Stimulated activated CD8-positive, alpha-beta memory T cell treated with anti-CD3 and anti-CD28 coated beads, Interleukin-12 subunit alpha, Interleukin-12 subunit beta, amount 100 ng/mL, for 24 hours (primary cell): ENCODE measurements around the gene SH3BP4.
"Not testable (repeated sequence)": the region's sequence is repeated elsewhere in the genome, so short reads cannot be mapped to it uniquely, and the experiment has no call there.

ENCODE experiments used
- DNase-seq: peaks from one replicate; pipeline ENCODE4 v3.0.0-alpha.2; 2020; ENCODE audit errors: extremely low read depth

Gene SH3BP4

DNA sequence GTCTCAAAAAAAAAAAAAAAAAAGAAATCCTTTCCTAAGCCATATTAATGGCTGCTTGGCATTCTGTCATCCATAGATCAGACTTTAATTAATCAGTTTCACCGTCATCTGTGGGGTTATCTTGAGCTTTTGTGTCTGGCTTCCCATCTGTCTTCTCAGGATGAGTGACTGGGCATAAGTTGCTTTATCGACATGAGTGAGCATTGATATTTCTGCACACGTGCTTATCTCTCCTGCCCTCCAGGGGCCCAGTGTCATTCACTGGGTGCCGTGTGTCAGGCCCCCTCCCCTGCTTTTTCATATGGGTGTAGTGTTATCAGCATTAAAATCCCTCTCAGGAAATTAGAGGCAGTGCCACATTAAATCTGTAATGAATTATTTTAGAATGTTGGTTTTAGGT, 65.6 kb downstream of the SH3BP4 start:
- no peak for DNase-seq

DNA sequence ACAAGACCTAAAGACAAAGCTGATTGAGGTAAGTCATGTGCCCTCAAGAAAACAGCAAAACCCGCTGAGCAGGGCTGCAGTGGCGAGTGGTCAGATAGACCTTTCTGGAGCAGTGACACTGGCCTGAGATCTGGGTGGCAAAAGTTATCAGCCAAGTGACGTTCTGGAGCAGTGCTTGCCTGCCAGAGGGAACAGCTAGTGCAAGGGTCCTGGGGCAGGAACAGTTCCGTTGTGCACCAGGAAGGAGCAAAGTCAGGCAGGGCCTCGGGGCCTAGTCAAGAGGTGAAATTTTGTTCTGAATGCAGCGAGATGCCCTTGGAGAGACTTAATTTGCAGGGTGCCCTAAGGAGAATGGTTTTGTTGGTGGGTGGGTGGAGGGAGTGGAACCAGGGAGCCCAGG, 67.0 kb downstream of the SH3BP4 start:
- DNase-seq: no peak

DNA sequence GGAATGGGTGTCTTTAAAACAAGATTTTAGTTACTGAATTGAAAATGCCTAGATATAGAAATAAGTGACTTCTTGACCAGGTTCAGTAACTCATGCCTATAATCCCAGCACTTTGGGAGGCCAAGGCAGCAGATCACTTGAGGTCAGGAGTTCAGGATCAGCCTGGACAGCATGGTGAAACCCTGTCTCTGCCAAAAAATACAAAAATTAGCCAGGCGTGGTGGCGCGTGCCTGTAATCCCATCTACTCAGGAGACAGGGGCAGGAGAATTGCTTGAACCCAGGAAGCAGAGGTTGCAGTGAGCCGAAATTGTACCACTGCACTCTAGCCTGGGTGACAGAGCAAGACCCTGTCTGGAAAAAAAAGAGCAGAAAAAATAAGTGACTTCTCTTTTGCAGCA, 68.3 kb downstream of the SH3BP4 start:
- not testable (repeated sequence) for DNase-seq

DNA sequence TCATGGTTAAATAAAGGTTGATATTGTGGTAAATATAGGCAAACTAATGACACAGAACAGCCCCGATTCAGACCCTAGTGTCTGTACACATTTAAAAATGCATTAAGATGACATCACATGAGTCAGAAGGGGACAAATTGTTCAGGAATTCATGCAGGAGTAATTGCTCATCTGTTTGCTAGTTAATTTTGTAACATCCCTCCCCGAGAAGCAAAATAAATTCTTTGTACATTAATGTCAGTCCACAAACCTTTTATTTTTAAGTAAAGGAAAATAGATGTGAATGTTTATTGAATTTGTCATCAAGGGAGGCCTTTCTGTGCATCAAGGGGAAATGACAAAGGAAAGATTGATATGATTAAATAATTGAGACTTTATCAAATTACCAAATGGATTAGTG, 69.9 kb downstream of the SH3BP4 start:
- DNase-seq: no peak

DNA sequence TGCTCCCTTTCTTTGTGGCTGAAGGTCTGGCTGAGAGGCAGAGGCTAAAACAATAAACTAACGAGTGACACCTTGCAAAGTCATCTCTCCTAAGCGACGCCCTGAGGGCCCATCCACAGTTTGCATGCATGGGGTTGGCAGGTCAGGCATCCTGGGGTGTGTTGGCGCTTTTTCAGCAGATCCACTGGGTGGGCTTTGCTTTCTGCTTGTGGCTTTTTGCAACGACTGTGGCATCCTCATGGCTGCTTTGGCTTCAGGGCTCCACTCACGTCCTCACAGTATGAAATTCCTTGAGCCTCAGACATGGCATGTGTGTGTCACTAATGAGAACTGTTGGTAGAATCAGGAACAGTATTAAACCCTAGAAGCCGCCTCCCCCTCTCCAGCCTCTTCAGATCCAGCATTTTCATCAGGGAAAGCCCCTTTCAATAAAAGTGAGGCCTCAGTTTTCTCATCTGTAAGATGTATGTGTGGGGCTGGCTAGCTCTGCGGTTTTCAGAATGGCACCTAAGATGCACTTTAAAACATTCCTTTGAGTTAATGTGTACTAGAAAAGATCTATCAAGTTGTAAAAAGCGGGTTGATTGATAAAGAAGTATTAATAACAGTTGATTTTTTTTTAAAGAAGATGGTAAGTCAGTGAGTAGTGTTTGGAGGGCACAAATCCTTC, 72.5 kb downstream of the SH3BP4 start:
- DNase-seq: no peak

DNA sequence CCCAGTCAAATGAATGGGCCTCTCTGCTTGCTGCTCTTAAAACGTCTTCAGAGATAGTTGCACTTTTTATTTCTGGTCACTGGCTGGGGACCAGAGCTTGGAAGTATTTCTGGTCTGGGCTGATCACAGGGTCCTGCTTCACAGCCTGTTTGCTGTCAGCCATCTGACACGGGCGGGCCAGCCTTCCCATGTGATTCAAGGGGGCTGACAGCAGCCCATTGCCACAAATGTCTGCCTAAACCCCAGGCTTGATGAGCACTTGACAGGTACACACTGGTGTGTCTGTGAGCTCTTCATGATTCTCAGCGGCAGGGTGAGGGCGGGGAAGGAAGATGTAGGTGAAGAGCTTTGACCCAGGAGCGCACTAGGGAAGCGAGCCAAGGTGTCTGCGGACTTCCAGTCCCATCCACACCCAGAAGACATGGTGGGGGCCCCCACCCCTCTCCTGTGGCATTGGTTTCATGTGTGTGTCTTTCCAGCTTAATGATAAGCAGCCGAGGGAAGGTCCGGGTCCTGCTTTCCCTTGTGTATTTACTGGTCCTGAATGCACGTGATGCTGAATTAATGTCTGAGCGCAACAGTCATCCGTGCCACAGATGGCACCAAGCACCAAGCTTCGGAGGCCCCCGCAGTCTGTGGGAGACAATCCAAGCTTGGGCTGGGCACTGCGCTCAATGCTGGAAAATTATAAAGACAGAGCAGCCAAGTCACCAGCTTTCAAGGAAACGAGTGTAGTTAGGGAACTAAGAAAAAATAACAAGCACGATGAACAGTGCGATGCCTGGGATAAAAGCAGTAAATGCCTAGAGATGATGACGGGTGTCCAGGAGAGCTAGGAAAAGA, 73.3 kb downstream of the SH3BP4 start:
- DNase-seq: no peak

DNA sequence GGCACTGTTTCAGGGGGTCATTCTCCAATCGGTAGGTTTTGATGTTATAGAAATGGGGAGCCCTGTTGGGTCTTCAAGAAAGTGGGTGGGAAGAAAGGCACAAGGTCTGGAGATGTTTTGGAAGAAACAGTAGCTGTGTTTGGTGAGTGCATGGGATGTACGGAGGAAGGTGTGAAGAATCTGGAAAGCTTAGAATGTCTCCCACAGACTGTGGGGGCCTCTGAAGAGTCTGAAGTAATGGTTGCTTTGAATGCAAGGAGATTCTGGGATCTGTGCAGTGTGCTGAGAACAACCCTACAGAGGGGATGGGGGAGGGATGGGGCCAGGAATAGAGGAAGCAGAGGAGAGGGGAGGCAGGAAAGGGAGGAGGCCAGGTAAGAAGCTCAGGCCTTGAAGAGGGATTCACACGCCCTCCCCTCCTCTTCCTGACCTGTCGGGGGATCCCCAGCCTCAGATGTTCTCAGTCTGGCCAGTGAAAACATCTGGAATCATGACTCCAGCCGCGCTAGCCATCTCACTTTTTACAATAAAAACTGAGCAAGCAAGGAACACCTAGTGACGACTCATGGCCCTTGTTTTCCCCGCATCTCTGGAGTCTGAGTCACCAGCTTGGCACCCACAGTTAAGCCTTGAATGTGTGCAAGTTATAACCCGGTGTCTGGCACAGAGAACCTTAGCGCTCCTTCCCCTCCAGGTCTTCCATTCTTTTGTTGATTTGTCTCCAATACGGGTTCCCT, 74.2 kb downstream of the SH3BP4 start:
- DNase-seq: no peak

DNA sequence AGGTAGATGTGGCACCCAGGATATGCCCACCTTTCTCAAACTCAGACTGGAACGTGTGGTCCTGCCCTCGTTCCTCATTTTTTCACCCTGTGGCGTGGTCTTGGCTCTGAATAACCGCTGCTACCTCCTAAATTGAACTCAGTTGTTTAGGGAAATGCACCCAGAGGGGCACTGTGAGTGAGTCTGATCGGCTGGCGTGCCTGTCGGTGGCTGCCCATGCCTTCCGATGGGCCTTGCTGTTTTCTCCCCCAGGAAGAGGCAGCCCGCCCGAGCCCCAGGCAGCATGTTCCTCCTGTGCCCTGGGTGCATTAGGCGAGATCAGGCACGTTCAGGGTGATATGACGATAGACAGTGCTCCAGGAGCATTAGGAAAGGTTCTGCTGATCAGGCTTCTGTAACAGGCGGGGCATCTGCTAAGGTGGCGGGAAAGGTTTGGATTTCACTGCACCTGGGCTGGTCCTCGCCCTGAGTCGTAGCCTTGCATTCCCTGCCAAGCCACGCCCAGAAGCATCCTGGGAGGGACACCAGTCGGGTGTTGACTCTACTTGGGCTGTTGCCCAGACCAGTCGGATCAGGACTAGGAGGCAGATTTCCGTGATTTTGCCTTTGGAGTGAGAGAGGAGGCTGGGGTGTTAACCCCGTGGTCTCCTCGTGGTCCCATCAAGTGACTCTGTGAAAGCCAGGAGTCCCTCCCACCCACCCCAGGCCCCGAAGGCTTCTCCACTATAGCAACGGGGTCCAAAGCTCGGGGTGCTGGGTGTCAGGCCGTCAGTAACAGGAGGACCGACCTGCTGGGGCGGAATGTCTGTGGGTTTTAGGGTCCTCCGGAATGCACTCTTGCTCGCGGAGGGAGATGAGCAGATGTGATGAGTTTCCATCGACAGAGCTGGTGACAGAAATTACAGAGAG, 75.1 kb downstream of the SH3BP4 start:
- DNase-seq: no peak

DNA sequence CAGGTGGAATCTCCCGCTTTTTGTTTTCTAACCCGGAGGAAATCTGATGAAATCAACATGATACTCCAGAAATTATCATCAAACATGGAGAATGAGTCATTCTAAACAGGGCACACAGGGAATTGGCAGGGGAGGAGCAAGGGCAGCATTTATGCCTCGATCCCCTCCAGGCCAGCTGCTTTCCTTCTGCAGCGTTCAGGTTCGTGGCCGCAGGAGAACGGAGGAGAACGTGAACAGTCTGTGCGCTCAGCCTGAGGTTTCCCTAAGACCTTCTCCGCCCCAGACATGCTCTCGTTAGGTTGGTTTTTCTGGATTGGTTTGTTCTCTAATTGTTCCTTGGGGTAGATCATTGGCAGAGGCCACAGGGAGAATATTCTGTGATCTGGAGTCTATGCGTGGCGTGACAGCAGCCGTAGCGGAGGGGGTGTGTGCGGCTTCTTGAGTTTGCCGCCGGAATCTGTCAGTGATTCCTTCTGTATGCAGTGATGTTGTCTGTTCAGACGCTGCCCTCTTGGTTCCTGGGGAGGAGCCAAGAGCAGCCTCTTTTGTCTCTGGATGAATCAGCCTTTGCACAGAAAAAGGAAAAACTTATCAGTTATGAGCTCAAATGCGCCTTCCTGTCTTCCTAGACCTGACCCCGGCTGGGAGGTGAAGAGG, 75.9 kb downstream of the SH3BP4 start:
- DNase-seq: no peak

DNA sequence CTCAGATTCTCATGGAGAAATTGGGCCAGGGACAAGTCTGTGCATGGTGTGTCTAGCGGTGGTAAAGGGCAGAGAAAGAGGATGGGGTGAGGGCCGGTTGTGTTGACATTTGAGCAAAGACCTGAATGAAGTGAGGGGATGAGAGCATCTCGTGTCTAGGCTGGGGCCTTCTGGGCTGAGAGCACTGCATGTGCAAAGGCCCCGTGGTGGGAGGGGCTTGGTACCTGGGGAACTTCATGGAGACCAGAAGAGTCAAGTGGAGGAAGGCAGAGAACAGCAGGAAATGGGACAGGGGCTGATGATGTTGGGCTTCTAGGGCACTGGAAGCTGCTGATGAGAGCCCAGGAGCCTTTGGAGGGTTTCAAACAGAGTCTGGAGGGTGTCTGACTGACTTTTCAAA, 76.8 kb downstream of the SH3BP4 start:
- DNase-seq: no peak

DNA sequence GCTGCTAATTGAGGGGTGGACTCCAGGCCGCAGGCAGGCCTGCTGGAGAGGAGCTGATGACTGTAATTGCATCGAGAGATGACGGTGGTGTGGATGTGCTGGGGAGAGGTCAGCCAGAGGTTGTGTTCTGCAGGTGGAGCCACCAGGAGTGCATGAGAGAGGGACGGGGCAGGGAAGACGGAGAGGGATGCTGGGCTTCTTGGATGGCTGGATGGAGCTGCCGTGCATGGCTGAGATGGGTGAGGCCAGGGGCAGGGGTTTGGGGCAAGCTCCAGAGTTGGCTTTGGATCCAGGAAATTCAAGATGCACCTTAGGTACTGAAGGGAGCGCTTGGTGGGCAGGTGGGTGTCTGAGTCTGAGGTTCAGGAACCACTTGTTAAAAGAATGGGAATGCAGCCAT, 77.2 kb downstream of the SH3BP4 start:
- no peak for DNase-seq

DNA sequence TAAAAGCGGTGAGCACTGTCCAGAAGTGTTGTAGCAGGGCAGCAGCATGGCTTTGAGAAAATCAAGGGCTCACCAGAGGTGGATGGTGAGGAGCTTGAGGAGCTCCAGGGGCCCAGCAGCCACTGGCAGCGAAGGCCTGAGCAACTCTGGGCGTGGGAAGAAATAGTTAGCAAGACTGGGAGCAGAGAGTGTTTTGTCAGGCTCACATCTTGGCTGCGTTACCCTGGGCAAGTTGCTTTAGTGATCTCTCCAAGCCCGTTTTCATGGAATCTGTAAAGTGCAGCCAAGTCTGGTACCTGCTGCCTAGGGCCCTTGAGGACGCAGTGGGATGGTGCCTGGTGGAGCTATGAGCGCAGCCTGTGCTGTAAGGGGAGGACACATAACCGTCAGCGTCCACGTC, 78.3 kb downstream of the SH3BP4 start:
- DNase-seq: no peak

DNA sequence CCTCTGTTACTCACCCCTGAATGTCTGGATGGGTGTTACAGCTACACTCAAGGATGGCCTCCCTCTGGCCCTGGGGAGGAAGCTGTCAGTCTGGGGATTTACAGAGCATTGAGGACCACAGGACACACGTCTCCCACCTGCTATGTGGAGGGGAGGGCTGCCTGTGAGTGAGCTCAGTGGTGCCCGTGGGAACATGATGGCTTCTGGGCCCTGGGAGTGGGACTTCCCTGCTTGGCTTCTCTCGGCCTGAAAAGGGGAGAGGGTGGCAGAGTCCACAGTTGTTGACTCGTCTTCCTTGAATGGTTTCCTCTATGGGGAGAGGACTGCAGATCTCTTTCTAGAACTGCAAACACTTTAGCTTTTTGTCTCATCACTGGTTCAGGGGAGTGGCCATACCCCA, 79.1 kb downstream of the SH3BP4 start:
- DNase-seq: no peak

DNA sequence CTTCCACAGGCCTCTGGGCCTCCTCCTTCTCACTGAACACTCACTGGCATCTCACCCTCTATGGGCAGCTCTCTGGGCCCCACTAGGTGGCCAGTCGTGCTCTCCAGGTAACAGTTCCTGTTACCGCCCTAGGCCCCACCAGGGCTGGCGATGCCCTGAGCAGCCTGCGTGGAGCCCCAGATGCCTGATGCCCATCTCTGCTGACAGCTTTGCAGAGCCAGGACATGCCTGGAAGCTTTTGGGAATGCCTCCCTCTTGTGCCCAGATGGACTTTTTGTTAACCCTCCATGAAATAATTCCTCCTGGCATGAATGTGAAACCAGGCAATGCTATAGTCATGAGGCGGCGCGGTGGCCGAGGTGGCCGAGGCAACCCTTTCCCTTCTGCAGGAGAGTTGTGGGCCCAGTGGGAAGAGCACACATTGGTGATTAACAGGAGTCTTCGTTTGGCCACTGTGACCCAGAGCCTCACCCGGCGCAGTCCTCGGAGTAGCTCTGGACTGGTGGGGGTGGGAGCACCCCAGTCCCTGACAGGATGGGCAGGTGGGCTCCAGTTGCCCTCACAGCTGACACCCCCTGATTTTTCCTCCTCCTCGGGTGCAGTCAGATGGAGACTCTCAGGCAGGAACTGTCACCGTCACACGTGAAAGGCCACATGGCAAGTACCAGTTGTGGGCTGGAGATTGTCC, 80.0 kb downstream of the SH3BP4 start:
- DNase-seq: no peak

DNA sequence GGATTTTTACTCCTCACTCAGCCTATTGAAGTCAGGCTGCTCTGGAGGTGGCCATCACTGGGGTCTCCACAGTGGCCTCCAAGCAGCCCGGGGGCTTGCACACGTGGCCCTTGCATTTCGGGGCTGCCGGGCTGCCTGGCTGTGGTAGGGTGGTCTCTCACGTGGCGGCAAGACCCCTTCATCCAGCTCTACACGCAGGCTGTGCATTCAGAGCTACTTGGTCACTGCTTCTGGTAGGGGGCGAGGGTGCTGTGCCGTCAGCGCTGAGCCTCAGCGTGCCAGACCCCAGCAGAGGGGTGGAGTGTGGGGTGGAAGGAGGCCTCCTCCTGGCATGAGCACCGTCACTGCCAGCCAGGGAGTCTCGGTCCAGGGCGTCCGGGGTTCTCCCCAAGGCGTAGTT, 80.6 kb downstream of the SH3BP4 start:
- DNase-seq: no peak

DNA sequence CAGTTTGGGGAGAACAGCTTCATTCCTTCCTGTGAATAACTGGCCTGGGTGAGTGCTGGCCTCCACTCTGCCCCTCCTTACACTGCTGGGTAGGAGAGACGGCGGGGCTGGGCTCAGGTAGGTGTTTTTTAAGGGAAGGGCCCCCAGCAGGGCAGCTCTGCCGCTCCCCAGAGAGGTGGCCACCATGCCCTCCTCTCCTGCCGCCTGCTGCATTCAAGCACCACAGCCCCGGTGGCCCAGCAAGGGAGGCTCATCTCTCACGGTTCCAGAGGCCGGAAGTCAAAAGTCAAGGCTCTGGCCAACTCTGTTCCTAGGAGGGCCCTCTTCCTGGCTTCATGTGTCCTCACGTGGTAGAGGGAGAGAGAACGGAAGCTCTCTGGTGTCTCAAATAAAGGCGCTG, 81.1 kb downstream of the SH3BP4 start:
- DNase-seq: no peak

DNA sequence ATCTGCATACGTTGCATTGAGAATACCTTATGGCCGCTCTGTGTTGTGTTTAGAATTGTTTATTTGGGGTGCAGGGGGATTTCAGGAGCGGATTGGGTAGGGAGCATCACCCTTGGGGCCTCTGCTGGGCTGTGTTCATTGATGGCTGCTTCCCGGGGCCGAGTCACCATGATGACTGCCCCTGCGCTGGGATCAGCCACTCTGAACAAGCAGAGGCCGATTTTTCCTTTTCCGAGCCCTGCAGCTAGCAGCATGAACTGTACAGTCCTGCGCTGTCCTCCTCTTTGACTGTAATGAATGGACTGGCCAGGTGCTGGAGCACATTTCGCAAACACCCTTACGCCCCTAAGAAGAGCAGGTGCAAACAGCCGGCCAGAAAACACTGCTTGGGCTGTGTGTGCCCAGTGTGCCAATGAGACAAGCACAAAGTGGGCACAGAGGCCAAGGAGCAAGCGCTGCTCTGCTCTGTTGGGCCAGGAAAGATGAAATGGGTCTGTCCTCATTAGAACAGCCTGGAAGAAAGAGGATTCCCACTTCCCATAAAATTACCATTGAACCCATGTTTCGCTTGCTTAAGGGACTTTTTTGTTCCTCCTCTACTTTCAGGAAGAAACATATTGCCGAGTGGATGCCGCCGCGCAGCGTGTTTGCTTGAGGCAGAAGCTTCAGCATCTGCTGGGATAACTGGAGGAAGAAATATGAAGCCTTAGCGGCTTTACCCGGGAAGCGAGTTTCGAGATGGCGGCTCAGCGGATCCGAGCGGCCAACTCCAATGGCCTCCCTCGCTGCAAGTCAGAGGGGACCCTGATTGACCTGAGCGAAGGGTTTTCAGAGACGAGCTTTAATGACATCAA, 82.7 kb downstream of the SH3BP4 start:
- no peak for DNase-seq

DNA sequence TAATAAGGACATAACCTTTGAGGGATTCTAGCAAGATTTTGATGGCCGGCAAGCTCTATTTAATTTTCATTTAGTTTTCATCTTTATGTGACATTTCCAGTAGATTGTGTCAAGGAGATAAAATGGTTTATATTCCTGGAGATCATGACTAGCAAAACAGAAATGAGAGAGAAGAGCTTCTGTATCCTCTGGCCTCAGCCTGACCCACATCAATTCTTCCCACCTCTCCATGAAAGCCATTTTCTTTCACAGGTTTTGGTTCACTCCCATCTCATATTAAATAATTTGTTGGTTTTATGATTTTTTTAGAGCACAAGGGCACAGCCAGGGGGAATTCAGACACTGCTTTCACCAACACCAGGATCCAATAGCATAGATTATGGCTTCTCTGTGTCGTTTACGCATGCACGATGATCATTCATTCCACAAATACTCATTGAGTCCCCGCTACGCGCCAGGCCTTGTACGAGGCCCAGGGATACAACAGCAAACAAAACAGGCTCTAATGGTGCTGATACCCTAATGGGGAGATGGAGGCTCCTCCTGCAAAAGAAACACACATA, 85.9 kb downstream of the SH3BP4 start:
- DNase-seq: no peak

DNA sequence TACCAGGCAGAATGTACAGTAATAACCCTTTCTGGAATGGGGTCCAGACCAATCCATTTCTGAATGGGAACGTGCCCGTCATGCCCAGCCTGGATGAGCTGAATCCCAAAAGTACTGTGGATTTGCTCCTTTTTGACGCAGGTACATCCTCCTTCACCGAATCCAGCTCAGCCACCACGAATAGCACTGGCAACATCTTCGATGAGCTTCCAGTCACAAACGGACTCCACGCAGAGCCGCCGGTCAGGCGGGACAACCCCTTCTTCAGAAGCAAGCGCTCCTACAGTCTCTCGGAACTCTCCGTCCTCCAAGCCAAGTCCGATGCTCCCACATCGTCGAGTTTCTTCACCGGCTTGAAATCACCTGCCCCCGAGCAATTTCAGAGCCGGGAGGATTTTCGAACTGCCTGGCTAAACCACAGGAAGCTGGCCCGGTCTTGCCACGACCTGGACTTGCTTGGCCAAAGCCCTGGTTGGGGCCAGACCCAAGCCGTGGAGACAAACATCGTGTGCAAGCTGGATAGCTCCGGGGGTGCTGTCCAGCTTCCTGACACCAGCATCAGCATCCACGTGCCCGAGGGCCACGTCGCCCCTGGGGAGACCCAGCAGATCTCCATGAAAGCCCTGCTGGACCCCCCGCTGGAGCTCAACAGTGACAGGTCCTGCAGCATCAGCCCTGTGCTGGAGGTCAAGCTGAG, 89.6 kb downstream of the SH3BP4 start:
- no peak for DNase-seq
